Heart left ventricle (tissue), 16 donors: ENCODE data around the gene COL8A2. TPM values are rescaled to one million over a fixed set of nuclear protein-coding genes. Genes with fewer than 3 reads are reported as not detected.
"Not testable (repeated sequence)": the region's sequence is repeated elsewhere in the genome, so short reads cannot be mapped to it uniquely, and the experiment has no call there.

ENCODE experiments used
- ATAC-seq, 4 donors: fragments of 200-7000 bp; cut with Tn5 transposase; one replicate each; pipeline ENCODE4 v1.9.1; 2020 to 2022; ENCODE audit warnings: moderate library complexity in 4 of 4, mild to moderate bottlenecking in 3 of 4, moderate number of reproducible peaks in 1 of 4
- DNase-seq, 5 donors: peaks; one replicate each; pipeline ENCODE4 v3.0.0-alpha.2; 2020
- H3K27ac ChIP-seq, 12 donors: fragments of 200-600 bp; sonication (generic) in 4 of 12; one replicate each; pipeline versions ENCODE4 v1.5.0 to v1.8.0; 2016 to 2022; ENCODE audit warnings: mild to moderate bottlenecking in 2 of 12
- H3K27me3 ChIP-seq, 9 donors: fragments of 200-600 bp; sonication (generic) in 2 of 9; one replicate each; pipeline versions ENCODE4 v1.5.1 to v1.8.0; 2016 to 2022; ENCODE audit warnings: mild to moderate bottlenecking in 3 of 9
- H3K36me3 ChIP-seq, 9 donors: fragments of 200-600 bp; sonication (generic) in 2 of 9; one replicate each; pipeline versions ENCODE4 v1.5.0 to v1.8.0; 2018 to 2022; ENCODE audit warnings: mild to moderate bottlenecking in 2 of 9
- H3K4me1 ChIP-seq, 12 donors: fragments of 200-600 bp; sonication (generic) in 4 of 12; one replicate each; pipeline versions ENCODE4 v1.5.0 to v1.8.0; 2016 to 2022; ENCODE audit warnings: mild to moderate bottlenecking in 3 of 12
- H3K4me3 ChIP-seq, 12 donors: fragments of 200-600 bp; sonication (generic) in 4 of 12; one replicate each; pipeline versions ENCODE4 v1.5.0 to v1.8.0; 2017 to 2022; ENCODE audit warnings: mild to moderate bottlenecking in 9 of 12, moderate library complexity in 4 of 12
- H3K9me3 ChIP-seq, 12 donors: fragments of 200-600 bp; sonication (generic) in 4 of 12; one replicate each; pipeline versions ENCODE4 v1.5.0 to v1.8.0; 2016 to 2022; ENCODE audit warnings: mild to moderate bottlenecking in 1 of 12
- POLR2A ChIP-seq, 2 donors: fragments of 450-650 bp; IDR thresholded peaks; one replicate each; pipeline ENCODE4 v1.6.1; 2017; ENCODE audit warnings: antibody characterized with exemption in 2 of 2, mild to moderate bottlenecking in 2 of 2, moderate library complexity in 2 of 2
- WGBS, 4 donors: extraction: QIAGEN DNeasy Blood & Tissue Kit in 2 of 4; methylation state at CpG; one replicate each; pipeline versions ENCODE4 v1.1.5 to v1.1.7; 2013 to 2018; 5-methylcytosine and 5-hydroxymethylcytosine counted together
- intact Hi-C, 10 donors: fragments of 100-400 bp; cut with DNase I; formaldehyde crosslinking; loops; one replicate each; pipeline versions ENCODE4 v1.11.1 to v1.14.2; 2022
- polyA plus RNA-seq, 2 donors: library from polyadenylated mRNA; stranded (reverse); fragments of 200-250 nt; gene quantifications; one replicate each; pipeline ENCODE4 v1.2.3, GENCODE V29; 2013
- total RNA-seq, 9 donors: library from RNA; depleted of rRNA in 2 of 9; stranded (reverse); fragments of >200 nt in 2 of 9; fragmentation: NEBNext Ultra II Directional in 3 of 9; extraction: Animal tissue kit (Norgen Biotek cat#: 25700) in 3 of 9; gene quantifications; one replicate each; pipeline versions ENCODE4 v1.1.0 to v1.2.4, GENCODE V29; 2016 to 2023
- TF ChIP-seq, protein P1 (sequence below), 12 donors: fragments of 200-600 bp; sonication (generic) in 4 of 12; IDR thresholded peaks; one replicate each; pipeline versions ENCODE4 v1.5.0 to v1.8.0; 2018 to 2022; ENCODE audit warnings: antibody characterized with exemption in 12 of 12, mild to moderate bottlenecking in 5 of 12
- donor health status: ischemic (EF 13 %, LVEDD 7.1; RV severe dilation, severe dysfunction).
- donor health status: healthy with polysubstance abuse.
- donor health status: DM: no; HTN: yes; CAD: no.
- donor health status: DM: no; HTN: no; CAD: no.
- donor health status: ischemic (EF 25% LVEDD 6.9; RV normal size, moderate dysfunction).
- donor health status: ischemic (EF 25% LVEDD 5.7; RV mildly dilated, moderate dysfunction).
- donor health status: healthy.
- donor health status: DM: yes; HTN: yes; CAD: no.
- donor health status: ischemic (EF 35%, LVEDD 5.7; RV mildly dilated, moderate dysfunction).
- donor health status: nonischemic (EF 11% LVEDD 7.7; RV severe dilation, severe dysfunction).
- donor health status: DM: yes; HTN: yes; CAD: no.
- donor health status: PGD.
- donor health status: ischemic (EF 29% LVEDD 5.4; RV normal size, mild dysfunction).
- donor health status: nonischemic (EF 23%, LVEDD 6.1; RV moderate dilation, normal function).

Gene COL8A2
- total and polyA plus RNA-seq, 11 donors, result 0.33 to 2.6 (median 0.60) TPM

DNA sequence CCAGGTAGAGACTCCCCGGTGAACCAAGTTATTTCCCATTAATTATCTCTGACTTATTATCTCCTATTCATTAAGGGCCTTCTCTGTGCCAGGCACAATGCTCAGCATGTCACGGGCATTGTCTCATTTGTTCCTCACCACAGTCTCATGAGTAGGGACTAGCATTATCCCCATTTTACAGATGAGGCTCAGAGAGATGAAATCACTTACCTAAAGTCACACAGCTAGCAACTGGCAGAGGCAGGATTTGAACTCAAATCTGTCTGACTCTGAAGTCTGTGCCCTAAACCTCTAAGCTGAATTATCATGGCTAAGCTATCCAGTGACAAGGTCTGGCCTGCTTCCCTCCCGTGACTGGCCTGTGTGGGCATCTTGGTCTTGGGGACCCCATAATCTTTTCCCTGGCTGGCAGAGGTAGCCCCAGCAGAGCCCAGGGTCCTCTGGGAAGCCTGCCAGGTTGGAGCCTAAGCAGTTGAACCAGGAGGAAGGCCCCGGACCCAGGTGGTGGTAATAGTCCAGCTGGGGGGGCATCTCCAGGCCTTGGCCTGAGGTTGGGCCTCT is 35.4 kb upstream of the COL8A2 start:
- ATAC-seq (no peak), DNase-seq (no peak)
- Histone ChIP-seq H3K9me3 (no peaks in the 10 kb centered on the region), H3K36me3 (peaks cover 0 to 11% (median 0%) of the 10 kb centered on the region in 9 donors), H3K27ac (peak overlapping the region; percentile 79 to 100 (median 96)), H3K4me1 (peaks cover 29 to 82% (median 70%) of the 10 kb centered on the region in 12 donors), H3K27me3 (no peaks in the 10 kb centered on the region), H3K4me3 (peak overlapping the region; percentile 15 to 62 (median 50))
- no peak for TF ChIP-seq POLR2A (IDR thresholded peaks at IDR 0.05)
- TF ChIP-seq, protein P1, sequence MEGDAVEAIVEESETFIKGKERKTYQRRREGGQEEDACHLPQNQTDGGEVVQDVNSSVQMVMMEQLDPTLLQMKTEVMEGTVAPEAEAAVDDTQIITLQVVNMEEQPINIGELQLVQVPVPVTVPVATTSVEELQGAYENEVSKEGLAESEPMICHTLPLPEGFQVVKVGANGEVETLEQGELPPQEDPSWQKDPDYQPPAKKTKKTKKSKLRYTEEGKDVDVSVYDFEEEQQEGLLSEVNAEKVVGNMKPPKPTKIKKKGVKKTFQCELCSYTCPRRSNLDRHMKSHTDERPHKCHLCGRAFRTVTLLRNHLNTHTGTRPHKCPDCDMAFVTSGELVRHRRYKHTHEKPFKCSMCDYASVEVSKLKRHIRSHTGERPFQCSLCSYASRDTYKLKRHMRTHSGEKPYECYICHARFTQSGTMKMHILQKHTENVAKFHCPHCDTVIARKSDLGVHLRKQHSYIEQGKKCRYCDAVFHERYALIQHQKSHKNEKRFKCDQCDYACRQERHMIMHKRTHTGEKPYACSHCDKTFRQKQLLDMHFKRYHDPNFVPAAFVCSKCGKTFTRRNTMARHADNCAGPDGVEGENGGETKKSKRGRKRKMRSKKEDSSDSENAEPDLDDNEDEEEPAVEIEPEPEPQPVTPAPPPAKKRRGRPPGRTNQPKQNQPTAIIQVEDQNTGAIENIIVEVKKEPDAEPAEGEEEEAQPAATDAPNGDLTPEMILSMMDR (IDR thresholded peaks at IDR 0.05), result no peak
- intact Hi-C loops, result loop anchor here in 1 of 10 donors (2.0 kb wide), 1 partner anchor 14 kb away; no protein-coding TSS in a partner anchor
- WGBS, 4 donors, result 23 to 29% (median 26%) methylated on average over 4 of the region's 4 CpGs

DNA sequence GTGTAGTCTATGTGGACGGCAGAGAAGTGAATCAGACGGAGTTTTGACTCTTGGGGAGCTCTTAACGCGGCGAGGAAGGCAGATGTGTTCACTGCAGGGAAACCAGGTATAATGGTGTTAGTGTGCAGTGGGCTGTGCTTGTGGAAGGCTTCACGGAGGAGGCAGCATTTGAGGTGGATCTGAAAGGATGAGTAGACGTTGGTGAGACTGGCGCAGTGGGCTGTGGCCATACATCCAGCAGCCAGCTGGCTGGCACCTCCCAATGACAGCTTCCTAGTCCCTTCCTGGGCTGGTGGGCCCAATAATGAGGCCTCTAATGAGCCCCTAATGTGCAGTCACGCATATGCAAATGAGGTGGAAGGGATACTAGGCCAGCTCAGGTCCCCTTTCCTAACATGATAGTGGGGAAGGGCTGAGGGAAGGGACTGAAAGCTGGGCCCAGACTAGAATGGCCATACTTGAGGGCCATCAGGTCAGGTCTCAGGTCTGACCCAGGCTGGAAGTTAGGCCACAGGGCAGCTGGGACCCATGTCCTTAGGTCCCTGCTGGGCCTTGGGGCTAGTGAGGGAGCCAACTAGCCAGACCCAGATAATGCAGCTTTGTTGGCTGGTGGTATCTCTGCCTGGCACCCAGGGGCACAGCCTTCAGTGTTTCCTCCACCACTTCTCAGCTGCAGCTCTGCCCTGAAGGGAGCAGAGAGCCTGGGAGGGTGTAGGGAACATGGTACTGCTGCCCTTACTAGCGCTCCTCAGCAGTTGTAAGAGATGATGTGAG is 34.8 kb upstream of the COL8A2 start:
- H3K27me3 ChIP-seq, result no peaks in the 10 kb centered on the region
- TF ChIP-seq, protein P1 (IDR thresholded peaks at IDR 0.05), result no peak
- TF ChIP-seq POLR2A (IDR thresholded peaks at IDR 0.05), result no peak
- H3K4me3 ChIP-seq, result peak overlapping the region in 7 of 12 donors; percentile 47 to 62 (median 56)
- peaks cover 31 to 82% (median 71%) of the 10 kb centered on the region in 12 donors for H3K4me1 ChIP-seq
- ATAC-seq, result no peak
- WGBS, 4 donors, result 66 to 77% (median 72%) methylated on average over 10 of the region's 10 CpGs
- intact Hi-C loops, result loop anchor here in 2 of 10 donors (2.0 to 5.0 kb wide), 2 partner anchors 15 to 62 kb away; partner anchors contain the start of gene THRAP3 (in 1 of the 2)
- peak overlapping the region in 11 of 12 donors; percentile 79 to 100 (median 97) for H3K27ac ChIP-seq
- DNase-seq, result peak in 1 of 5 donors; percentile 46
- no peaks in the 10 kb centered on the region for H3K9me3 ChIP-seq
- peaks cover 0 to 10% (median 0%) of the 10 kb centered on the region in 9 donors for H3K36me3 ChIP-seq

DNA sequence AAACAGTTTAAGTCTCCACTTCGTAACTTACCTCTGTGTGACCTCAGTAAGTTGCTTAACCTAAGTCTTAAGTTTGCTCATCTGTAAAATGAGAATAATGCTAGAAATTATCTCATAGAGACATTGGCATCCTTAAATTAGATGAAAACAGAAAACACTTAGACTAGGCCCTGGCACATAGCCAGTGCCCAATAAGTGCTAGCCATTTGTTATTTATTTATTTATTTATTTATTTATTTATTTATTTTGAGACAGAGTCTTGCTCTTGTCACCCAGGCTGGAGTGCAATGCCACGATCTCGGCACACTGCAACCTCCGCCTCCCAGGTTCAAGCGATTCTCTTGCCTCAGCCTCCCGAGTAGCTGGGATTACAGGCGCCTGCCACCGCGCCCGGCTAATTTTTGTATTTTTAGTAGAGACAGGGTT is 33.8 kb upstream of the COL8A2 start:
- not testable (repeated sequence) for DNase-seq, ATAC-seq, H3K36me3 ChIP-seq, H3K9me3 ChIP-seq, H3K27me3 ChIP-seq
- Histone ChIP-seq H3K4me3 (peak overlapping the region in 9 of 12 donors; percentile 8 to 100 (median 97)), H3K27ac (peak overlapping the region in 11 of 12 donors; percentile 79 to 100 (median 100)), H3K4me1 (peaks cover 32 to 78% (median 71%) of the 10 kb centered on the region in 12 donors)
- 75 to 84% (median 76%) methylated on average over 10 of the region's 10 CpGs for WGBS, 4 donors
- intact Hi-C loops, result loop anchor here in 1 of 10 donors (5.0 kb wide), 1 partner anchor 63 kb away; the partner anchor contains the start of gene THRAP3

DNA sequence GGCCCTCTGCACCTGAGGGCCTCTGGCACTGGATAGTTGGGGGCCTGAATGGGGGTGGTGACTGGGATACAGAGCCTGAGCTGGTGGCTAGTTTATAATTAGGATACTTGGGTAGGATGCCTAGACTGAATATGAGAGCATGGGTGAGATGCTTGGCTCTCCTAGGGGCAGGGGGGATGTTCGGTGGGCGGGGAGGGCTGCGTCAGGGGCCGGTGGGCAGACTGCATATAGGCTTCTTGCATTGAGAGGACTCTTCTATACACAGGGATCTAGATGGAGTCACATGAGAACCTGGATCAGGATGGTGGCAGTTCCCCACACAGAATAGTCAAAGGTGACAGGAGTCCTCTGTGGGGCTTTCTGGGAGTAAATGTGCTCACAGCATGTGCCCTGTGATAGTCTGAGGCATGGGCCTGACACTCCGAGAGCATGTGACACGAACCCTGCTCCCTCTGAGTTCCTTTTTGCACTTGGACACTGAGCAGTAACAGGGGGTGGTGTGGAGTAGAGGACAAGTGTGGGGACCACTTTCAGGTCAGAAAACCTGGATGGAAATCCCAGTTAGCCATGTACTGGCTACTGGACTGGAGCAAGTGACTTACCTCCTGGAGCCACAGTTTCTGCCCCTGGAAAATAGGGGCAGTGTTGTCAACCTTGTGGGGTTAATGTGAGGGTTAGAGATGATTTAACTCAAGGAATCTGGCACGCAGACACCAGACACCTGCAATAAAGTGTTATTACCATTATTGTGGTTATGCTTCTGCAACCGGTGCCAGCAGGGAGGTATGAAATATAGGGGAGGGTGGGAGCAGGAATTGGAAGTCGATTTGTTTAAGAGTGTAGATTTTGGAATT is 33.2 kb upstream of the COL8A2 start:
- peaks cover 29 to 78% (median 68%) of the 10 kb centered on the region in 12 donors for H3K4me1 ChIP-seq
- no peaks in the 10 kb centered on the region for H3K27me3 ChIP-seq
- no peaks in the 10 kb centered on the region for H3K9me3 ChIP-seq
- H3K4me3 ChIP-seq, result peak overlapping the region in 11 of 12 donors; percentile 77 to 100 (median 98)
- H3K27ac ChIP-seq, result peak overlapping the region; percentile 86 to 100 (median 100)
- DNase-seq, result peak in 1 of 5 donors; percentile 33
- intact Hi-C loops, result loop anchor here in 2 of 10 donors (2.0 to 5.0 kb wide), 2 partner anchors 64 to 67 kb away; partner anchors contain the start of gene THRAP3 (in 2 of the 2)
- ATAC-seq, result no peak
- peaks cover 0 to 5% (median 0%) of the 10 kb centered on the region in 9 donors for H3K36me3 ChIP-seq
- WGBS, 4 donors, result 28 to 38% (median 34%) methylated on average over 9 of the region's 9 CpGs
- TF ChIP-seq, protein P1 (IDR thresholded peaks at IDR 0.05), result no peak
- no peak for TF ChIP-seq POLR2A (IDR thresholded peaks at IDR 0.05)
